Naive thymus-derived CD4-positive, alpha-beta T cell (primary cell): ENCODE data around the gene LMO7. TPM values are rescaled to one million over a fixed set of nuclear protein-coding genes. Genes with fewer than 3 reads are reported as not detected.

Experiments used
- ATAC-seq: fragments of 150-1000 bp; cut with Tn5 transposase; 2 replicates; pipeline ENCODE4 v1.10.0; 2021; ENCODE audit warnings: mild to moderate bottlenecking, moderate library complexity
- CTCF ChIA-PET: fragments of 350-600 bp; sonication (Branson Sonifier 250); formaldehyde crosslinking; loops from one replicate; lab custom pipeline; 2021; ENCODE audit warnings: antibody characterized with exemption; lab: Charles Lee
- POLR2A ChIA-PET: fragments of 350-600 bp; sonication (Branson Sonifier 250); formaldehyde crosslinking; loops from one replicate; lab custom pipeline; 2021; ENCODE audit warnings: antibody characterized with exemption, inconsistent platforms; lab: Charles Lee
- DNase-seq, 9 donors: peaks; one replicate each; pipeline versions ENCODE4 v3.0.0 to v3.0.0-alpha.2; 2020 to 2022; ENCODE audit warnings: mixed read lengths in 1 of 9
- H3K27ac ChIP-seq: one replicate; pipeline ENCODE4 v1.7.0; 2013; ENCODE audit warnings: mild to moderate bottlenecking, low read depth, low read length, moderate library complexity
- H3K27me3 ChIP-seq, 2 donors: one replicate each; pipeline ENCODE4 v1.7.0; 2013; ENCODE audit warnings: low read length in 2 of 2, mild to moderate bottlenecking in 2 of 2, moderate library complexity in 2 of 2; ENCODE audit not compliant: control insufficient read depth in 2 of 2, insufficient read depth in 2 of 2
- H3K36me3 ChIP-seq, 3 experiments: 1 replicate in 2 of 3; 2 replicates in 1 of 3; pipeline ENCODE4 v1.7.0; 2013; ENCODE audit warnings: low read length in 3 of 3, mild to moderate bottlenecking in 3 of 3, moderate library complexity in 1 of 3; ENCODE audit not compliant: insufficient read depth in 3 of 3, control insufficient read depth in 2 of 3
- H3K4me1 ChIP-seq, 2 donors: one replicate each; pipeline ENCODE4 v1.7.0; 2013; ENCODE audit warnings: low read length in 2 of 2, mild to moderate bottlenecking in 2 of 2, moderate library complexity in 1 of 2; ENCODE audit not compliant: control insufficient read depth in 2 of 2, insufficient read depth in 2 of 2
- H3K4me3 ChIP-seq: 2 replicates; pipeline ENCODE4 v1.7.0; 2013; ENCODE audit warnings: mild to moderate bottlenecking, low read length
- H3K9me3 ChIP-seq, 3 experiments: 1 replicate in 2 of 3; 2 replicates in 1 of 3; pipeline ENCODE4 v1.7.0; 2013; ENCODE audit warnings: low read length in 3 of 3; ENCODE audit not compliant: control insufficient read depth in 2 of 3
- H3K27ac Mint-ChIP-seq, 9 donors: one replicate each; pipeline ENCODE4 v1.8.0; 2020 to 2022; ENCODE audit warnings: mixed read lengths in 9 of 9, mild to moderate bottlenecking in 8 of 9, moderate library complexity in 5 of 9, inconsistent platforms in 2 of 9
- H3K27me3 Mint-ChIP-seq, 5 donors: one replicate each; pipeline ENCODE4 v1.8.0; 2021 to 2022; ENCODE audit warnings: mixed read lengths in 5 of 5, mild to moderate bottlenecking in 1 of 5
- H3K36me3 Mint-ChIP-seq, 5 donors: one replicate each; pipeline ENCODE4 v1.8.0; 2020 to 2022; ENCODE audit warnings: mixed read lengths in 5 of 5, mild to moderate bottlenecking in 3 of 5, inconsistent platforms in 1 of 5
- H3K4me1 Mint-ChIP-seq, 7 donors: one replicate each; pipeline ENCODE4 v1.8.0; 2020 to 2022; ENCODE audit warnings: mixed read lengths in 7 of 7, mild to moderate bottlenecking in 3 of 7, inconsistent platforms in 1 of 7
- H3K4me3 Mint-ChIP-seq, 10 donors: one replicate each; pipeline ENCODE4 v1.8.0; 2020 to 2022; ENCODE audit warnings: mild to moderate bottlenecking in 10 of 10, mixed read lengths in 10 of 10, moderate library complexity in 6 of 10, inconsistent platforms in 2 of 10
- H3K9me3 Mint-ChIP-seq, 11 donors: one replicate each; pipeline ENCODE4 v1.8.0; 2020 to 2022; ENCODE audit warnings: mixed read lengths in 11 of 11, mild to moderate bottlenecking in 4 of 11, inconsistent platforms in 1 of 11, moderate library complexity in 1 of 11
- intact Hi-C, 2 donors: fragments of 100-400 bp; cut with micrococcal nuclease; formaldehyde crosslinking; loops; one replicate each; pipeline ENCODE4 v1.15.1; 2023
- polyA plus RNA-seq, 2 donors: library from polyadenylated mRNA; unstranded; fragments of 300-500 nt; fragmentation: Illumina TruSeq; gene quantifications; one replicate each; pipeline ENCODE4 v1.2.3, GENCODE V29; 2021
- total RNA-seq, 6 experiments: library from RNA in 5 of 6; stranded (reverse) in 5 of 6; gene quantifications; 1 replicate in 5 of 6; 2 replicates in 1 of 6; pipeline ENCODE4 v1.2.3 and lab custom pipeline; 2021 to 2026

Gene LMO7
- total and polyA plus RNA-seq, 7 experiments from 2014 or later: 18.0 to 68.1 (median 37.8) TPM

GRCh38 chr13:75704194-75704926 is 68.2 kb downstream of the LMO7 start:
- ChIA-PET POLR2A (no interaction called here), CTCF (interaction anchor here (0.9 to 1.1 kb wide), 2 partner anchors 9 to 169 kb away, joined by 3 to 5 read pairs; no protein-coding TSS in a partner anchor)
- ATAC-seq: no peak
- Histone ChIP-seq H3K27me3 (no peaks in the 10 kb centered on the region), H3K4me3 (no peak overlapping the region), H3K36me3 (no peaks in the 10 kb centered on the region), H3K4me1 (peaks cover 0 to 4% of the 10 kb centered on the region in 2 donors), H3K27ac (no peak overlapping the region), H3K9me3 (no peaks in the 10 kb centered on the region)
- H3K27ac Mint-ChIP-seq: no peak overlapping the region
- peaks cover 0 to 12% (median 0%) of the 10 kb centered on the region in 11 donors for H3K9me3 Mint-ChIP-seq
- H3K4me1 Mint-ChIP-seq: peaks cover 0 to 15% (median 6%) of the 10 kb centered on the region in 7 donors
- intact Hi-C loops: no loop called here
- no peak for DNase-seq
- no peaks in the 10 kb centered on the region for H3K27me3 Mint-ChIP-seq
- H3K4me3 Mint-ChIP-seq: no peak overlapping the region
- peaks cover 0 to 7% (median 0%) of the 10 kb centered on the region in 5 donors for H3K36me3 Mint-ChIP-seq

GRCh38 chr13:75704927-75705288 is 68.8 kb downstream of the LMO7 start:
- Mint-ChIP-seq H3K27me3 (no peaks in the 10 kb centered on the region), H3K36me3 (peaks cover 0 to 6% (median 0%) of the 10 kb centered on the region in 5 donors), H3K4me3 (no peak overlapping the region), H3K9me3 (peaks cover 0 to 9% (median 0%) of the 10 kb centered on the region in 11 donors), H3K27ac (no peak overlapping the region), H3K4me1 (peaks cover 0 to 15% (median 6%) of the 10 kb centered on the region in 7 donors)
- H3K27ac ChIP-seq: no peak overlapping the region
- H3K4me3 ChIP-seq: no peak overlapping the region
- no peaks in the 10 kb centered on the region for H3K36me3 ChIP-seq
- CTCF ChIA-PET: interaction anchor here (0.9 kb wide), 1 partner anchor 169 kb away, joined by 3 read pairs; no protein-coding TSS in a partner anchor
- no peaks in the 10 kb centered on the region for H3K9me3 ChIP-seq
- DNase-seq (no peak), ATAC-seq (no peak)
- POLR2A ChIA-PET: no interaction called here
- intact Hi-C loops: no loop called here
- no peaks in the 10 kb centered on the region for H3K27me3 ChIP-seq
- peaks cover 0 to 4% of the 10 kb centered on the region in 2 donors for H3K4me1 ChIP-seq

GRCh38 chr13:75705395-75705794 is 69.3 kb downstream of the LMO7 start:
- Mint-ChIP-seq H3K4me1 (peaks cover 0 to 15% (median 6%) of the 10 kb centered on the region in 7 donors), H3K36me3 (peaks cover 0 to 4% (median 0%) of the 10 kb centered on the region in 5 donors), H3K4me3 (peak overlapping the region in 1 of 10 donors; percentile 6), H3K9me3 (peaks cover 0 to 7% (median 0%) of the 10 kb centered on the region in 11 donors), H3K27ac (peak overlapping the region in 1 of 9 donors; percentile 4), H3K27me3 (no peaks in the 10 kb centered on the region)
- Histone ChIP-seq H3K27ac (no peak overlapping the region), H3K27me3 (no peaks in the 10 kb centered on the region), H3K4me1 (peaks cover 0 to 4% of the 10 kb centered on the region in 2 donors), H3K36me3 (no peaks in the 10 kb centered on the region), H3K9me3 (no peaks in the 10 kb centered on the region), H3K4me3 (no peak overlapping the region)
- ChIA-PET POLR2A (no interaction called here), CTCF (interaction anchor here (1.1 to 1.7 kb wide), 2 partner anchors 9 to 30 kb away, joined by 3 to 8 read pairs; no protein-coding TSS in a partner anchor)
- intact Hi-C loops: no loop called here
- DNase-seq: no peak
- no peak for ATAC-seq

- Histone ChIP-seq H3K4me3 (no peak overlapping the region), H3K27ac (no peak overlapping the region), H3K9me3 (no peaks in the 10 kb centered on the region), H3K36me3 (no peaks in the 10 kb centered on the region), H3K27me3 (no peaks in the 10 kb centered on the region), H3K4me1 (peaks cover 0 to 4% of the 10 kb centered on the region in 2 donors)
- ChIA-PET CTCF (interaction anchor here (0.5 to 1.7 kb wide), 3 partner anchors 10 to 1709 kb away, joined by 3 to 8 read pairs (median 4); no protein-coding TSS in a partner anchor), POLR2A (no interaction called here)
- H3K36me3 Mint-ChIP-seq: peaks cover 0 to 2% (median 0%) of the 10 kb centered on the region in 5 donors
- DNase-seq (no peak), ATAC-seq (no peak)
- peaks cover 0 to 15% (median 6%) of the 10 kb centered on the region in 7 donors for H3K4me1 Mint-ChIP-seq
- intact Hi-C loops: no loop called here
- H3K9me3 Mint-ChIP-seq: peaks cover 0 to 5% (median 0%) of the 10 kb centered on the region in 11 donors
- no peaks in the 10 kb centered on the region for H3K27me3 Mint-ChIP-seq
- no peak overlapping the region for H3K27ac Mint-ChIP-seq
- no peak overlapping the region for H3K4me3 Mint-ChIP-seq
Measured at GRCh38 chr13:75705908-75706307, 69.8 kb downstream of the LMO7 start.

- no peaks in the 10 kb centered on the region for H3K9me3 ChIP-seq
- H3K27ac ChIP-seq: no peak overlapping the region
- H3K36me3 Mint-ChIP-seq: peaks cover 3 to 24% (median 9%) of the 10 kb centered on the region in 5 donors
- DNase-seq: no peak
- CTCF ChIA-PET: no interaction called here
- H3K36me3 ChIP-seq: no peaks in the 10 kb centered on the region
- no peaks in the 10 kb centered on the region for H3K27me3 ChIP-seq
- intact Hi-C loops: no loop called here
- H3K4me3 ChIP-seq: no peak overlapping the region
- ATAC-seq: no peak
- H3K4me3 Mint-ChIP-seq: no peak overlapping the region
- POLR2A ChIA-PET: no interaction called here
- peaks cover 0 to 3% (median 0%) of the 10 kb centered on the region in 11 donors for H3K9me3 Mint-ChIP-seq
- H3K27me3 Mint-ChIP-seq: no peaks in the 10 kb centered on the region
- H3K27ac Mint-ChIP-seq: no peak overlapping the region
- no peaks in the 10 kb centered on the region for H3K4me1 ChIP-seq
- peaks cover 0 to 6% (median 0%) of the 10 kb centered on the region in 7 donors for H3K4me1 Mint-ChIP-seq
Measured at GRCh38 chr13:75713852-75714251, 77.7 kb downstream of the LMO7 start.

- Histone ChIP-seq H3K9me3 (no peaks in the 10 kb centered on the region), H3K27ac (no peak overlapping the region), H3K4me3 (no peak overlapping the region), H3K4me1 (no peaks in the 10 kb centered on the region), H3K36me3 (no peaks in the 10 kb centered on the region), H3K27me3 (no peaks in the 10 kb centered on the region)
- peak in 2 of 9 donors; percentile 2 to 5 for DNase-seq
- Mint-ChIP-seq H3K27ac (no peak overlapping the region), H3K9me3 (peaks cover 0 to 3% (median 0%) of the 10 kb centered on the region in 11 donors), H3K4me3 (no peak overlapping the region), H3K36me3 (peaks cover 4 to 39% (median 16%) of the 10 kb centered on the region in 5 donors), H3K27me3 (no peaks in the 10 kb centered on the region), H3K4me1 (peaks cover 0 to 6% (median 0%) of the 10 kb centered on the region in 7 donors)
- intact Hi-C loops: loop anchor here in 1 of 2 donors (5.0 kb wide), 1 partner anchor 41 kb away; no protein-coding TSS in a partner anchor
- POLR2A ChIA-PET: no interaction called here
- CTCF ChIA-PET: interaction anchor here (1.0 kb wide), 1 partner anchor 20 kb away, joined by 5 read pairs; no protein-coding TSS in a partner anchor
- no peak for ATAC-seq
Measured at GRCh38 chr13:75715601-75716523, 79.7 kb downstream of the LMO7 start.
